IPS DF 6.9 (cell line): ENCODE data around the gene RNF152.

ENCODE experiments used
- DNase-seq: peaks from one replicate; pipeline ENCODE4 v3.0.0-alpha.2; 2013; ENCODE audit warnings: low read depth, low spot score
- H3K27ac ChIP-seq: one replicate; pipeline ENCODE4 v1.5.1; 2013; ENCODE audit warnings: low read length, control low read depth
- H3K27me3 ChIP-seq: 2 replicates; pipeline ENCODE4 v1.6.1; 2013; ENCODE audit warnings: mild to moderate bottlenecking, low read length; ENCODE audit not compliant: control insufficient read depth, insufficient read depth
- H3K36me3 ChIP-seq: 2 replicates; pipeline ENCODE4 v1.6.1; 2013; ENCODE audit warnings: low read length; ENCODE audit not compliant: control insufficient read depth, insufficient read depth
- H3K4me1 ChIP-seq: 2 replicates; pipeline ENCODE4 v1.6.1; 2013; ENCODE audit warnings: low read length; ENCODE audit not compliant: control insufficient read depth, insufficient read depth
- H3K4me3 ChIP-seq: 2 replicates; pipeline ENCODE4 v1.5.1; 2013; ENCODE audit warnings: mild to moderate bottlenecking, low read length
- H3K9me3 ChIP-seq: 2 replicates; pipeline ENCODE4 v1.6.1; 2013; ENCODE audit warnings: low read length, inconsistent platforms; ENCODE audit not compliant: control insufficient read depth, insufficient read depth
- whole genome bisulfite sequencing: extraction: QIAGEN DNeasy Blood & Tissue Kit; methylation state at CpG from one replicate; pipeline ENCODE4 v1.1.7; 2013; ENCODE audit warnings: mixed read lengths, missing lambda C conversion rate; ENCODE audit not compliant: insufficient read length, insufficient coverage; 5-methylcytosine and 5-hydroxymethylcytosine counted together

RNF152 gene

GRCh38 chr18:61853855-61854254, 39.0 kb downstream of the RNF152 start:
- Histone ChIP-seq H3K27ac (no peak overlapping the region), H3K27me3 (no peaks in the 10 kb centered on the region), H3K36me3 (no peaks in the 10 kb centered on the region), H3K4me3 (no peak overlapping the region), H3K9me3 (no peaks in the 10 kb centered on the region), H3K4me1 (no peaks in the 10 kb centered on the region)
- no CpG with 5 or more reads among the region's 3 CpGs for WGBS
- DNase-seq, result no peak

GRCh38 chr18:61852496-61852895, 40.3 kb downstream of the RNF152 start:
- Histone ChIP-seq H3K4me1 (no peaks in the 10 kb centered on the region), H3K36me3 (no peaks in the 10 kb centered on the region), H3K27ac (no peak overlapping the region), H3K9me3 (no peaks in the 10 kb centered on the region), H3K27me3 (no peaks in the 10 kb centered on the region), H3K4me3 (no peak overlapping the region)
- DNase-seq, result no peak
- WGBS, result no CpG with 5 or more reads among the region's 1 CpG

- no peaks in the 10 kb centered on the region for H3K36me3 ChIP-seq
- no peak overlapping the region for H3K4me3 ChIP-seq
- no peaks in the 10 kb centered on the region for H3K4me1 ChIP-seq
- H3K27ac ChIP-seq, result no peak overlapping the region
- no peaks in the 10 kb centered on the region for H3K27me3 ChIP-seq
- DNase-seq, result no peak
- WGBS, result no CpG with 5 or more reads among the region's 3 CpGs
- H3K9me3 ChIP-seq, result no peaks in the 10 kb centered on the region
These were observed 40.8 kb downstream of the RNF152 start for GRCh38 chr18:61851940-61852451.

- no CpG with 5 or more reads among the region's 3 CpGs for WGBS
- DNase-seq, result no peak
- no peak overlapping the region for H3K27ac ChIP-seq
- H3K4me1 ChIP-seq, result no peaks in the 10 kb centered on the region
- no peak overlapping the region for H3K4me3 ChIP-seq
- no peaks in the 10 kb centered on the region for H3K36me3 ChIP-seq
- no peaks in the 10 kb centered on the region for H3K9me3 ChIP-seq
- no peaks in the 10 kb centered on the region for H3K27me3 ChIP-seq
These were observed 41.5 kb downstream of the RNF152 start for GRCh38 chr18:61851279-61851678.

GRCh38 chr18:61850756-61851155, 42.1 kb downstream of the RNF152 start:
- Histone ChIP-seq H3K27me3 (no peaks in the 10 kb centered on the region), H3K36me3 (no peaks in the 10 kb centered on the region), H3K27ac (no peak overlapping the region), H3K4me3 (no peak overlapping the region), H3K4me1 (no peaks in the 10 kb centered on the region), H3K9me3 (no peaks in the 10 kb centered on the region)
- no CpG with 5 or more reads among the region's 3 CpGs for WGBS
- DNase-seq, result no peak

- Histone ChIP-seq H3K27me3 (no peaks in the 10 kb centered on the region), H3K9me3 (no peaks in the 10 kb centered on the region), H3K4me3 (no peak overlapping the region), H3K36me3 (no peaks in the 10 kb centered on the region), H3K4me1 (no peaks in the 10 kb centered on the region), H3K27ac (no peak overlapping the region)
- no peak for DNase-seq
- WGBS, result no CpG with 5 or more reads among the region's 7 CpGs
These were observed 45.5 kb downstream of the RNF152 start for GRCh38 chr18:61847164-61847791.

- no peak overlapping the region for H3K4me3 ChIP-seq
These were observed 47.6 kb downstream of the RNF152 start for GRCh38 chr18:61845197-61845596.

GRCh38 chr18:61844726-61845125, 48.1 kb downstream of the RNF152 start:
- no peak overlapping the region for H3K27ac ChIP-seq
- H3K4me3 ChIP-seq, result no peak overlapping the region
- H3K27me3 ChIP-seq, result no peaks in the 10 kb centered on the region
- WGBS, result no CpG with 5 or more reads among the region's 4 CpGs
- DNase-seq, result no peak
- H3K4me1 ChIP-seq, result no peaks in the 10 kb centered on the region
- no peaks in the 10 kb centered on the region for H3K36me3 ChIP-seq
- H3K9me3 ChIP-seq, result no peaks in the 10 kb centered on the region

More at GRCh38 chr18:61845197-61845596, 47.6 kb downstream of the RNF152 start:
- Histone ChIP-seq H3K4me1 (no peaks in the 10 kb centered on the region), H3K9me3 (no peaks in the 10 kb centered on the region), H3K36me3 (no peaks in the 10 kb centered on the region), H3K27me3 (no peaks in the 10 kb centered on the region), H3K27ac (no peak overlapping the region)
- no CpG with 5 or more reads among the region's 7 CpGs for WGBS
- no peak for DNase-seq

- Histone ChIP-seq H3K27me3 (no peaks in the 10 kb centered on the region), H3K9me3 (no peaks in the 10 kb centered on the region), H3K4me1 (no peaks in the 10 kb centered on the region), H3K27ac (no peak overlapping the region), H3K4me3 (no peak overlapping the region), H3K36me3 (no peaks in the 10 kb centered on the region)
- WGBS, result no CpG with 5 or more reads among the region's 2 CpGs
- DNase-seq, result no peak
These were observed 50.7 kb downstream of the RNF152 start for GRCh38 chr18:61842146-61842545.

GRCh38 chr18:61841706-61842105, 51.1 kb downstream of the RNF152 start:
- WGBS, result no CpG with 5 or more reads among the region's 3 CpGs
- no peaks in the 10 kb centered on the region for H3K27me3 ChIP-seq
- no peaks in the 10 kb centered on the region for H3K9me3 ChIP-seq

GRCh38 chr18:61840324-61840723, 52.5 kb downstream of the RNF152 start:
- no peak overlapping the region for H3K27ac ChIP-seq
- no peaks in the 10 kb centered on the region for H3K27me3 ChIP-seq
- DNase-seq, result no peak
- no peaks in the 10 kb centered on the region for H3K4me1 ChIP-seq
- H3K36me3 ChIP-seq, result no peaks in the 10 kb centered on the region
- no peaks in the 10 kb centered on the region for H3K9me3 ChIP-seq
- H3K4me3 ChIP-seq, result no peak overlapping the region
- WGBS, result no CpG with 5 or more reads among the region's 1 CpG

More at GRCh38 chr18:61841706-61842105, 51.1 kb downstream of the RNF152 start:
- Histone ChIP-seq H3K4me3 (no peak overlapping the region), H3K4me1 (no peaks in the 10 kb centered on the region), H3K27ac (no peak overlapping the region), H3K36me3 (no peaks in the 10 kb centered on the region)
- no peak for DNase-seq
